Measurements from ENCODE around the gene EREG. TPM values are rescaled to one million over a fixed set of nuclear protein-coding genes. Genes with fewer than 3 reads are reported as not detected.

The EREG gene
- total RNA-seq, 4 donors from 2014 or later, result 1.2 to 4.0 (median 4.0) TPM; not detected in 1

- H3K27me3 ChIP-seq, result no peaks in the 10 kb centered on the region
- in situ Hi-C loops (cut with MboI; ENCODE audit: low pct_ligation_motif_present in 1 of 4, low pct_unique_long_range_greater_than_20kb in 1 of 4, low sequenced_read_pairs in 3 of 4), result loop anchor here in 1 of 4 donors (10.0 kb wide), 1 partner anchor 345 kb away; no protein-coding TSS in a partner anchor
- no peak for DNase-seq
- intact Hi-C loops (cut with DNase I; ENCODE audit: low total_unique reads), result no loop called here
- no peaks in the 10 kb centered on the region for H3K36me3 ChIP-seq
- TF ChIP-seq CTCF (IDR thresholded peaks at IDR 0.05) (no peak), POLR2A (IDR thresholded peaks at IDR 0.05) (no peak), POLR2AphosphoS5 (IDR thresholded peaks at IDR 0.05) (no peak), EP300 (IDR thresholded peaks at IDR 0.05; ENCODE audit: low read depth) (no peak)
- no peaks in the 10 kb centered on the region for H3K4me1 ChIP-seq
- no peaks in the 10 kb centered on the region for H3K9me3 ChIP-seq
- H3K4me3 ChIP-seq, result no peak overlapping the region
- H3K27ac ChIP-seq, result no peak overlapping the region
These were observed 35.6 kb upstream of the EREG start for GRCh38 chr4:74329307-74329706.

GRCh38 chr4:74330295-74330750, 34.6 kb upstream of the EREG start:
- Histone ChIP-seq H3K27me3 (no peaks in the 10 kb centered on the region), H3K9me3 (no peaks in the 10 kb centered on the region), H3K4me1 (no peaks in the 10 kb centered on the region), H3K36me3 (no peaks in the 10 kb centered on the region), H3K27ac (no peak overlapping the region), H3K4me3 (no peak overlapping the region)
- in situ Hi-C loops (cut with MboI; ENCODE audit: low pct_ligation_motif_present in 1 of 4, low pct_unique_long_range_greater_than_20kb in 1 of 4, low sequenced_read_pairs in 3 of 4), result no loop called here
- TF ChIP-seq POLR2AphosphoS5 (IDR thresholded peaks at IDR 0.05) (no peak), POLR2A (IDR thresholded peaks at IDR 0.05) (no peak), CTCF (IDR thresholded peaks at IDR 0.05) (no peak), EP300 (IDR thresholded peaks at IDR 0.05; ENCODE audit: low read depth) (no peak)
- intact Hi-C loops (cut with DNase I; ENCODE audit: low total_unique reads), result no loop called here
- DNase-seq, result no peak
- WGBS, 2 donors (ENCODE audit: low coverage in 1 of 2), result 57 to 62% methylated on average over 9 of the region's 9 CpGs

GRCh38 chr4:74331252-74331651, 33.7 kb upstream of the EREG start:
- no peak for TF ChIP-seq POLR2AphosphoS5 (IDR thresholded peaks at IDR 0.05)
- no peak for TF ChIP-seq EP300 (IDR thresholded peaks at IDR 0.05; ENCODE audit: low read depth)
- no peak for TF ChIP-seq CTCF (IDR thresholded peaks at IDR 0.05)
- TF ChIP-seq POLR2A (IDR thresholded peaks at IDR 0.05), result no peak
- in situ Hi-C loops (cut with MboI; ENCODE audit: low pct_ligation_motif_present in 1 of 4, low pct_unique_long_range_greater_than_20kb in 1 of 4, low sequenced_read_pairs in 3 of 4), result no loop called here
- 68 to 100% methylated on average over 1 to 2 of the region's 2 CpGs for WGBS, 2 donors (ENCODE audit: low coverage in 1 of 2)

GRCh38 chr4:74331944-74332343, 33.0 kb upstream of the EREG start:
- Histone ChIP-seq H3K36me3 (no peaks in the 10 kb centered on the region), H3K27me3 (no peaks in the 10 kb centered on the region), H3K9me3 (no peaks in the 10 kb centered on the region), H3K27ac (no peak overlapping the region), H3K4me3 (no peak overlapping the region), H3K4me1 (no peaks in the 10 kb centered on the region)
- DNase-seq, result no peak
- in situ Hi-C loops (cut with MboI; ENCODE audit: low pct_ligation_motif_present in 1 of 4, low pct_unique_long_range_greater_than_20kb in 1 of 4, low sequenced_read_pairs in 3 of 4) (no loop called here), intact Hi-C loops (cut with DNase I; ENCODE audit: low total_unique reads) (no loop called here)
- TF ChIP-seq POLR2A (IDR thresholded peaks at IDR 0.05) (no peak), POLR2AphosphoS5 (IDR thresholded peaks at IDR 0.05) (no peak), CTCF (IDR thresholded peaks at IDR 0.05) (no peak), EP300 (IDR thresholded peaks at IDR 0.05; ENCODE audit: low read depth) (no peak)

More at GRCh38 chr4:74331252-74331651, 33.7 kb upstream of the EREG start:
- intact Hi-C loops (cut with DNase I; ENCODE audit: low total_unique reads), result no loop called here
- no peaks in the 10 kb centered on the region for H3K27me3 ChIP-seq
- no peak overlapping the region for H3K4me3 ChIP-seq
- no peaks in the 10 kb centered on the region for H3K36me3 ChIP-seq
- no peaks in the 10 kb centered on the region for H3K9me3 ChIP-seq
- no peak overlapping the region for H3K27ac ChIP-seq
- H3K4me1 ChIP-seq, result no peaks in the 10 kb centered on the region
- DNase-seq, result no peak
